GM18909 (cell line): ENCODE results near the gene PREX1.
"Not testable (repeated sequence)": the region's sequence is repeated elsewhere in the genome, so short reads cannot be mapped to it uniquely, and the experiment has no call there.

Source experiments
- ATAC-seq: cut with Tn5 transposase; IDR thresholded peaks from one replicate; pipeline ENCODE4 v1.9.1; 2021; ENCODE audit warnings: mild to moderate bottlenecking; ENCODE audit not compliant: unreplicated experiment, poor library complexity

The PREX1 gene

DNA sequence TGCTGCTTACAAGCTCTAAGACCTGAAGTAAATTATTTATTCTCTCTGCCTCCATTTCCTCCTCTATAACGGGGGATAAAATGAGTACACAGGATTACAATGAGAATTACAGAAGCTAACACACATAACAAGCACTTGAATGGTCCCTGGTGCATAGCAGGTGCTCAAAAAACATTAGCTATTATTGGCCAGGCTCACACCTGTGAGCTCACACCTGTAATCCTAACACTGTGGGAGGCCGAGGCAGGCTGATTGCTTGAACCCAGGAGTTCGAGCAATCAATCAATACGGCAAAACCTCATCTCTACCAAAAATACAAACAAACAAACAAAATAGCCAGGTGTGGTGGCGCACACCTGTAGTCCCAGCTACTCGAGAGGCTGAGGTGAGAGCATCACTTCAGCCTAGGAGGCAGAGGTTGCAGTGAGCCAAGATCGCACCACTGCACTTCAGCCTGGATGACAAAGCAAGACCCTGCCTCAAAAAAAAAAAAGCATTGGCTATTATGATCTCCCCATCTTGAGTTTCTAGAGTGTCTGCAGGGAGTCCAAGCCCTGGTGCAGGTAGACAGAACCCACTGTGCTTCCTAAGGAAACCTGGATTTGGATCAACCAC lies 68.1 kb downstream of the PREX1 start:
- ATAC-seq: no peak

DNA sequence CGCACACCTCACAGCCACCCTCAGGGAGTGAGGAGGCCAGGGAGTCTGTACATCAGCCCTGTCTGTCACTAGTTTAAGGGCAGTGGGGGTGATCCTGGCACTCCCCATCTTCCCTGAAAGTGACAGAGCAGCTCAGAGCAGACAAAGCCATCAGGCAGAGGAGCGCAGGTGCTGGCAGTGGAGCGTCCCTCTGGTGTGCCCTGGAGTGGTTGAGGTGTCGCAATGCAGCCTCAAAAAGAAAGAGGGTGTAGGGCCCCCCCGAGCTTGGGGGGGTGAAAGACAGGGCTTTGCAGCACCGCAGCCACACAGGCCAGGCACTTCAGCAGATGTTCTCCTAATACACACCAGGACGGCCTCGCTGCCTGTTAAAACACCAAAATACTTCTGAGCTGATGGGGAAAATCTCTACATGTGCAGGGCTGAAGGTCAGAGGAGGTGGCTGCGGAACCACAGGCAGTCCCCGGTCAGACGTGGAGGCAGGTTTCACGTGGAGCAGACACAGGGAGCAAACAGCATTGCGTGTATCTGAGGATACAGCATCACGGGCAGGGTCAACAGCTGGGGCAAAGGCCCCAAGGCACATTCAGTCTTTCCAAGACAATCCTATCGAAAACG lies 69.5 kb downstream of the PREX1 start:
- no peak for ATAC-seq

DNA sequence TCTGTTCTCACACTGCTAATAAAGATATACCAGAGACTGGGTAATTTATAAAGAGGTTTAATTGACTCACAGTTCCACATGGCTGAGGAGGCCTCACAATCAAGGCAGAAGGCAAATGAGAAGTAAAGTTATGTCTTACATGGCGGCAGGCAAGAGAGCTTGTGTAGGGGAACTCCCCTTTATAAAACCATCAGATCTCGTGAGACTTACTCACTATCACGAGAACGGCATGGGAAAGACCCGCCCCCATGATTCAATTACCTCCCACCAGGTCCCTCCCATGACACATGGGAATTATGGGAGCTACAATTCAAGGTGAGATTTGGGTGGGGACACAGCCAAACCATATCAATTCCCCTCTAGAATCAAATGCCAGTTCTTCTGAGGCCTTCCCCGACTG lies 71.0 kb downstream of the PREX1 start:
- not testable (repeated sequence) for ATAC-seq

DNA sequence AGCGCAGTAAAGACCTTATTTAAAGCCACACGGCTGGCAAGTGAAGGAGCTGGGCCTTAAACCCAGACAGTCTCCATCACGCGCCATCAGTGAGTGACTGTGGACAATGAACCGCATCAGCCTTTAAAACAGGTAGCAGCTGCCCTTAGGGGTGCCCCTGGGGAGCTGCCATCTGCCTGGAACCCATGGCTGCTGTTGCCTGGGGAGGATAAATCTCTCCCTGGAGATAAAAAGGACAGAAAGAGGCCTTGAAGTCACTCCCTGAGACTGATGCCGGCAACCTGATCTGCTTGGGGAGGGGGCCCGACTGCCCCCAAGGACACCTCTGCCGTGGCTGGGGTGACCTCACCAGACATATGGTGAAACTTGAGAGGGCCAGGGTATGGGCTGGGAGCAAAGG lies 73.5 kb downstream of the PREX1 start:
- ATAC-seq: no peak

DNA sequence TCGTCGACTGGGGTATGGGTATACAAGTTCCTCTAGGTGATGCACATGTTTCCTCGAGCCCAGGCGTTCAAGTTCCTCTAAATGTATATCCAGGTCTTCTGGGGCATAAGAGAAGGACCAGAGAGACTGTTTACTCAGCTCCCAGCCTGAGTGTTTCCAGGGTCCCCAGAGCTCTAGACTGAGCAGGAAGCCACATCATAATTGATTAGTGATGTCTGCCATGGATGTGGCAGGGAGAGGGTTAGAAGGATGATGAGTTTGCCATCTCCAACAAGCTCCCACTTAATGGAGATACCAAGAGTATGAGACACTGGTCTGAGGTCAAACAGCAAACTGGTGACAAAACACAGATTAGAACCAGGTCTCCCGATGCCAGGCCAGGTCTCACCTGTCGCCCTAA lies 74.8 kb downstream of the PREX1 start:
- no peak for ATAC-seq

DNA sequence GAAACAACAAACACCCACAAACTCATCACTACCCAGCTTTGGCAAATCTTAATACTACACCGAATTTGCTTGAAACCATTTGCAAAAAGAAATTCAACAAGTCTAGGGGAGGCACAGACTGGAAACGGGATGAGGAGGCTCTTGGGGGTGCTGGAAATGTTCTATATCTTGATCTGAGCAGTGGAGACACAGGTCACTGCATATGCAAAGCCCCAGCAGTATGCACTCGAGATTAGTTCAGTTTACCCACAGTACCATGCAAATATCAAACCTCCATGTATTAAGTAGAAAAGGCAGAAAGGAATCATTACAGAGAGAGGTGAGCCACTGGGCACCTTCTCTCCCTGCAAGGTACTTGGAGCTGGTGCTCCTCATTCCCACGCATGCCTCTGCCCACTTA lies 75.9 kb downstream of the PREX1 start:
- no peak for ATAC-seq

DNA sequence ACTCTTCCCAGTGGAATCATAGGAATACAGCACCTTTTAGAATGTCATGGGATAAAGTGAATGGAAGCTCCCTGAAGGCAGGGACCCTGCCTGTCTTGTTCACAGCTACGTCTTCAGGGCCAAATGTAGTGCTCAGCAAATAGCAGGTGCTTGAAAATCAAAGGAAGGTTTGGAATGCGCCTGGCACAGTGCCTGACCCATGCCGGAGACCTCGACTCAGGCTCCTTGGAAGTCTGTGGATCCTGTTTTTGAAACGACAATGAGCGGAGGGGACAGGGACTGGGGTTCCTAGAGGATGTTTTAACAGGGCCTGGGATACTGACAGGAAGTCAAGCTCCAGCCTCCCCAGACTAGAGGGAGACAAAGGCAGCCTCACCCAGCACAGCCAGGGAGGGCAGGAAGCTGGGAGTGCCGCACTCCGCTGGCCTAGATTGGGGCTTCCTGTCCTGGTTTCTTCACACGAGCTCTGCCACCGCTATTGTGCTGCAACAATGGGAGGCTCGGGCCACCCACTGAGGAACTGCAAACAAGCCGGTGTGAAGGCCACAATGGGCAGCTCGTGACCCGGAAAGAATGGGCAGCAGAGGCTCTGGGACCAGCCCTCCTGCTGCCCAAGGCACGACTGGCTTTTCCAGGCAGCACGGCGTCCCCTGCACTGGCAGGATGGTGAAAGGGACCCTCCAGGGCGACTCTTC lies 76.7 kb downstream of the PREX1 start:
- no peak for ATAC-seq

DNA sequence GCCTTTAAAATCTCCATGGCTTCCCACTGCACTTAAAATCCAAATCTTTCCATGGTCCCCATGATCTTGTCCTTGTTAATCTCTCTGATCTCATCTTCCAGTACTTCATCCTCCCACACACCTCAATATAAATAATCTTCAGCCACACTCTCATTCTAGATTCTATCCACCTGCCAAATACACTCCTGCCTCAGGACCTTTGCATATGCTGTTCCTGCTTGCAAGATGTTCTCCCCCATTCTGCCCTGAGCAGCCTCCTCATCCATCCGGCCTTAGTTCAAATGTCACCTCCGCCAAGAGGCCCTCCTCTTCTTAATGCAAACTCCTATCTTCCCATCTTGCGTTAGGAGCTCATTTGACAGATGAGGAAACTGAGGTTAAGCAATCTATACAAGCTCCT lies 77.4 kb downstream of the PREX1 start:
- no peak for ATAC-seq

DNA sequence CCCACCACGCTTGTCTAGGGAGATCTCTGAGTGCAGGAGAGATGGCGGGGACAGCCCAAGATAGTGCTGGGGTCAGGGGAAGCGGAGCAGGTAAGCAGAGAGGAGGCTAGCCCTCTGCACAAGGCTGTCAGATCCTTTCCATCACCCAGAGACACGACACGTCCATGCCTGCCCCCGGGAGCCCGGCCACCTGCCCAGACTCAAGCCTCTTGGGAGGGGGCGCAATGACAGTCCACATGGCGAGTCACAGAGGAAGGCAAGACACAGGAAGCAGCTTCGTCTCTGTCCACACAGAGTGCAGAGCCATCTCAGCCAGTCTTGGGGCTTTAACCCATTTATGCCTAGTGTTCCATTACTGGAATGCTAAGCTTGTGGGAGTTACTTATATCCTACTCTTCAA lies 78.4 kb downstream of the PREX1 start:
- ATAC-seq: no peak

DNA sequence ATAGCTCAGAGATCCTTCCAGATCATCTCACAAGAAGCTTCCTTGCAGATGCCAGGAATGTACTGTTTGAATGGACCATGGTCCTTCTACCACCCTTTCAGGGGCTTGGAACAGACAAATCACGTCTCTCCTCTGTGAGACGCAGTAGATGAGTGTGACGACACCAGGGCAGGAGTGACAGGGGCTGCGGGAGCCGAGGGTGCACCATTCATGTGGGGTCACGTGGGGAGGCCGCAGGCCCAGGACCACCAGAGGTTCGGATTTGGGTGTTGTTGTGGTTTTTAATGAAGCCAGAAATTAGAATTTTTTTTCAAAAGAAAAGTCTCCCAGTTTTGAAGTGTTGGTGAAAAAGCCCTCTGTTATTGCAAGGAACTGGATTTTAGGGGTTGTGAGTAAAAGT lies 79.2 kb downstream of the PREX1 start:
- ATAC-seq: no peak

DNA sequence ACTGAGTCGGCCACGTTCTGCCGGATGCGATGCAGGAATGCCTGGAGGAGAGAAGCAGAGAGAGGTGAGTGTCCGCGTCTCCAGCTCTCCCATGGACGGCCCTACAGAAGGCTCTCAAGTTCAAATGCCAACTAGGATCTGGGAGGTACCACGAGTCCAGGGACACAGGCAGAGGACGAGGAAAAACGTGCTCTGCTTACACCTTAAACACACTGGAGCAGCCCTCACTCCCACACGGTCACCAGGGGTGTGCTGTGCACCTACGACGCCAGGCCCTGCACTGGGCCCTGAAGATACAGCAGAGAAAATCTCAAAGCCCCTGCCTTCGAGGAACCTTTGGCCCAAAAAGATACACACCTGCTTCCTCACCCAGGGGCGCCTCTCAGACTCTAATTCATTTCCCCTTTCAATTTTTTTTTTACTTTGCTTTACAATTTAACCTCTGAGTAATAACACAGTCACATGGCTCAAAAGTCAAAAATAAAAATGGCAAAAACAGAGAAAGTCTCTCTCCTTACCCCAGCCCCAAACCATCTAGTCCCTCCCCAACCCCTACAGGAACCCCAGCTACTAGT lies 79.9 kb downstream of the PREX1 start:
- ATAC-seq: no peak

DNA sequence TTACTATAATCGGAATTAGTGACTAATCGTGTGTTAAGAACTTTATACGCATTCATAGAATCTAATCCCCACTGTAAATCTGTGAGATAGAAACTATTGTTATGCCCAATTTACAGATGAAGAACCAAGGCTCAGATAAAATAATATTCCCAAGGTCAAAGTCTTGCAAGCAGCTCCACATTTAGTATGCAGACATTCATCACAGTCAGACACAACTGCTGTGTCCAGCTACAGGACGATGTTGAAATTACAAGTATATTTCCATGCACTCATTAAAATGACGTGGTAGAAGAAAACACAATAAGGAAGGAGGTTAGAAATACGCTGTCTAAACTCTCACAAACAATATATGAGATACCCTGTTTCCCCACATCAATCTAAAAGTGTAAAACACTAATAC lies 82.5 kb downstream of the PREX1 start:
- ATAC-seq: no peak

DNA sequence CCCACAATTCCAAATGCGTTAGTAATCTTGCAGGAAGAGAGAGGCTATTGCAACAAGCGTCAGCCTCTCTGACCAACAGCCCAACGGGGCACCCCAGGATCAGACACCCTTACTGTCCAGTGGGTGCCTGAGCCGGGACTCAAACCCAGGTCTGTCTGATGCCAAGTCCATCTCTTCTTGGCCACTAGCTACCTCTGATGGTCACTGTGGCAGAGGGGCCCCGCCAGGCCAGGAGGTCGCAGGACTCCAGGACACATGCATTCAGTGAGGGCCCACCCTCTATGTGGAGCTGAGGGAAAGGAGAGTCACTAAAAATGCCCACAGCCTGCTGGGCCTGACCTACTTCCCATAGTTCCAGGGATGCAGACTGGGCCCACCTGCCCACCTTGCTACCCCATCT lies 83.3 kb downstream of the PREX1 start:
- no peak for ATAC-seq

DNA sequence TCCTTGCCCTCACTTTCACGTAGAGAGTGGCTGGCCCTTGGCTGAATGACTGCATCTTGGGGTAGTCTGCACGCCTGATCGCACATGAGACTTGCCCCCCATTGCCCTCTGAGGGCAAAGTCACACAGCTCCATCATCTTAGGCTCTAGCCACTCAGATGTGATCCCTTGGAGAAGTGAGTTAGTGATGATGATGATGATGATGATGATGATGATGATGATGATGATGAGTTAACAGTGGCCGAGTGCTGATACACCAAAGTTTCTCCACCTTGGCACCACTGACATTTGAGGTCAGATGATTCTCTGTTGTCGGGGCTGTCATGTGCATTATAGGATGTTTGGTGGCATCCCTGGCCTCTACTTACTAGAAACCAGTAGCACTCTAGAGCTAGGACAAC lies 84.0 kb downstream of the PREX1 start:
- ATAC-seq: no peak

DNA sequence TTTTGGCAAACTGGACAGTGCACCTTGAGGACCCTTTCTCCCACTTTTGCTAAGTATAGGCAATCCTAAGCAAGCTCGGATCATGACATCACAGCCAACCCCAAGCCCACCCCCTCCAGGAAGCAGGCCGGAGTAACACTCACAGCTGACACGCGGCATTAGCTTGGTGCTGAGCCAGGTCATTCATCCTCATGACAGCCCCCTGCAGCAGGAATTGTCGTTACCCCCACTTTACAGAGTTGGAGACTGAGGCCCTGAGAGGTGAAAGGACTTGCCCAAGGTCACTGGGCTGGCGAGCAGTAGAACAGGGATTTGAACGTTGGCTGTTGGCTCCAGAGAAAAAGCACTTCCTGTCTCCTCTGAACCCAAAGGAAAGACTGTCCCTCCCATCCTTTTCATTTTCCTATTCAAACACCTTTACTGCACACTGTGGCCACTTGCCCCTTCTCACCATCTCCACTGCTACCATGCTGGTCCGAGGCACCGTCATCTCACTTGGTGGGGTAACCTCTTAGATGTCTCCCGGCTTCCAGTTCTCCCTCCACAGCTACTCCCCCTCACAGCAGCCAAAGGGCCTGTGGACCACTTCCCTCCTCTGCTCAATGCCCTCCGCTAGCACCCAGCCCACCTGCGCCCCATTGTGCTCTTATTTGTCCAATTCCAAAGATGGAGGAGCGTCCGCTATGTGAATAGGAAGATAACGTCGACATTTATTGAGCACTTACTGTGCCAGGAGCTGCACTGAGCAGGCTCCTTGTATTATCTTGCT lies 84.7 kb downstream of the PREX1 start:
- ATAC-seq: no peak

DNA sequence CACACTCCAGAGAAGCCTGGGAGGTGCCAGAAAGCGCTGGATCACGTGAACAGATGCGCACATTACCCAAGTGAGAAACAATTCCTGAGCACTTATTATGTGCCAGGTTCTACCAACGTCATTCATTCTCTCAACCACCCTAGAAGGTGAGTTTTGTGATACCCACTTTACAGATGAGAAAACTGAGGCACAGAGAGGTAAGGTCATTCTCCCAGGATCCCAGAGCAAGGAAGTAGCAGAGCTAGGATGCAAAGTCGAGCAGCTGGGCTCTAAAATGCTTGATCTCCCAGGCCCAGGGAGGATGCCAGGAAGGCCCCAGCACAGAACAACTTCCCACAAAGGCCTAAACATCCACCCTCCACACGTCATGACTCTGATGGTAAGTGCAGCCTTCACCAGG lies 85.6 kb downstream of the PREX1 start:
- ATAC-seq: no peak

DNA sequence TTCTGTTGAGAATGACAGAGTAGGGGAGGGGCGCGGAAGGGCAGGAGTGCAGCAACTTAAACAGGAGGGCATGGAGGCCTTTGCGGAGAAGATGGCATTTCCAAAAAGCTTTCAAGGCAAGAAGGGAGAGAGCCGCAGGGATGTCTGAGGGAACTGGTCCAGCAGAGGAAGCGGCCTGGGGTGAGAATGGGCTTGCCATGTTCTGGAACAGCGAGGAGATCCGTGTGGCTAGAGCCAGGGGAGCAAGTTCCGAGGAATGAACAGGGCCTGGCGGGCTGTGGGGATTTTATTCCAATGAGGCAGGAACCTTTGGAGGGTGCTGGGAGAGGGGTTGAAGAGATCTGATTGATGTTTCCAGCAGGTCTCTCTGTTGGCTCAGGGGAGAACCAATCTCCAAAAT lies 86.1 kb downstream of the PREX1 start:
- no peak for ATAC-seq

DNA sequence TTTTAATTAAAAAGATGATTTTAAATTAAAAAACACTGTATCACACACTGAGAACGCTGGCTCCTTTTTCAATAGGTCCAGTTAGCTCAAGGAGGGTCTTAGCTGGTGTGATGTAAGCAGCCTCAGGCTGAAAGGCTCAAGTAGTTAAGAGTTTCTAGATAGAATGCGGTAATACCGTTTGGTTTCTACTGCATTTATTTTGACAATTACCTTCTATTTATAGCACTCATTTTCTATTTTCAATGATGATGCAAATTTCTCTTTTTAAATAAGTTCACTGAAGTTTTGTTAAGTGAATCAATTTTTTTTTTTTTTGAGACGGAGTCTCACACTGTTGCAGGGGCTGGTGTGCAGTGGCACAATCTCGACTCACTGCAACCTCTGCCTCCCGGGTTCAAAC lies 87.1 kb downstream of the PREX1 start:
- no peak for ATAC-seq

DNA sequence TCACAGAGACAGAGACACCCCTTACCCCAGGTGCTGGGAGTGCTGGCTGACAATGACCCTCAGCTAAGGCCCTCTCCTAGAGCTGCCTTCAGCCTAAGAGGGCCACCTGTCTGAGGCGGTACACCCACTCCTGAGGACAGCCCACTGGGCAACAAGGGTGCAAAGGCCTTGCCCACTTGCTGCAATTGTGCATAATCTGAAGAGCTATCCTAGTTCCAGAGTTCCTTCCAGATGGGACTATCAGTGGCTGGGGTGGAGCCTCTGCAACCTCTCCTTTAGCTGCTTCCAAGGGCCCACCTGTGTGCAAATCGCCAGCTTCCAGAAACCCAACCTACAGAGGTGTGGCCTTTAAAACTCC lies 87.5 kb downstream of the PREX1 start:
- no peak for ATAC-seq

DNA sequence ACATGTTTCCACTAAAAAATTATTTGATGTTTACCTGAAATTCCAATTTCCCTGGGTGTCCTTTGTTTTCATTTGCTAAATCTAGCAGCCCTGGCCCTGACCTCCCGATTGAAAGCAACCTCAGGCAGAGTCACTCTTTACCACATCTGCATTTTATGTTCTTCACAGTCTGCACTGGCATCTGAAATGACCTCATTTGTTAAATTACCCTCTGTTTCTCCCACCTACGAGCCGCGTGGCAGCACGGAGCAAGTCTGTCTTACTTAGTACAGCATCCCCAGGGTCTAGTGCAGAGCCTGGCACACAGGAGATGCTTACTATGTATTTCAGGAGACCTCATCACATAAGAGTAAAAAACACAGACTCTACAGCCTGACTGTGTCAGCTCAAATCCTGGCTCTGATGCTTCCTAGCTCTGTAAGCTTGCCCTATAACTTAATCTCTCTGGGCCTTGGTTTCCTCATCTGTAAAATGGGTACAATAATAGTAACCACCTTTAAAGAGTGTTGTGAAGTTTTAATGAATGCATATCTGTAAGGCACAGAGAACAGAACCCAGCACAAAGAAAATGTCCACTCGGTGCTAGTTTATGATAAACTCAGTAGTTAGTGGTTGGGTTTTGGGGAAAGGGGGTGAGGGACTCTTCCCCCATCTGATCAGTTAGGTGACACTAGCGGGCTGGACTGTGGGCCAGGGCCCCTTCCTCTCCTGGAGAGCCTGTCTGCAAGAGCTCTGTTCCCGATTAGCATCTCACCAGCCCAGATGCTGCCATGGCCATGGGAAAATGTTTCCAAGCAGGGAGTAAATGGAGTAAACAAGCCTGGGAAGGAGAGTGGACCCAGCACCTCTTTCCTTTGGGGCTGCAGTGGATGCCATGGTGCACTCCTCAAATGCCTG lies 88.2 kb downstream of the PREX1 start:
- ATAC-seq: no peak
